Smooth muscle cell (in vitro differentiated cells): ENCODE measurements around the gene ZNF692. TPM values are rescaled to one million over a fixed set of nuclear protein-coding genes. Genes with fewer than 3 reads are reported as not detected.

Source experiments
- DNase-seq: peaks from one replicate; lab custom pipeline; 2025; ENCODE audit not compliant: unreplicated experiment; lab: John Stamatoyannopoulos, UW
- H2AFZ ChIP-seq: fragments of 200-600 bp; sonication (generic); 2 replicates; pipeline ENCODE4 v1.6.0; 2016; ENCODE audit warnings: antibody characterized with exemption, low read depth, mild to moderate bottlenecking
- H3F3A ChIP-seq: fragments of 200-600 bp; sonication (generic); 2 replicates; pipeline ENCODE4 v1.6.0; 2017; ENCODE audit warnings: antibody characterized with exemption, low read depth
- H3K27ac ChIP-seq: fragments of 200-600 bp; sonication (generic); 2 replicates; pipeline ENCODE4 v1.5.1; 2016; ENCODE audit warnings: low read depth, mild to moderate bottlenecking
- H3K27me3 ChIP-seq: fragments of 200-600 bp; sonication (generic); 2 replicates; pipeline ENCODE4 v1.6.1; 2016; ENCODE audit warnings: low read depth, mild to moderate bottlenecking
- H3K36me3 ChIP-seq: fragments of 200-600 bp; sonication (generic); 2 replicates; pipeline ENCODE4 v1.5.1; 2016; ENCODE audit warnings: low read depth
- H3K4me1 ChIP-seq: fragments of 200-600 bp; sonication (generic); 2 replicates; pipeline ENCODE4 v1.5.1; 2016; ENCODE audit warnings: low read depth
- H3K4me2 ChIP-seq: fragments of 200-600 bp; sonication (generic); 2 replicates; pipeline ENCODE4 v1.6.0; 2016; ENCODE audit warnings: mild to moderate bottlenecking
- H3K4me3 ChIP-seq: fragments of 200-600 bp; sonication (generic); 2 replicates; pipeline ENCODE4 v1.5.1; 2016; ENCODE audit warnings: mild to moderate bottlenecking
- H3K79me2 ChIP-seq: fragments of 200-600 bp; sonication (generic); 2 replicates; pipeline ENCODE4 v1.6.0; 2016; ENCODE audit warnings: low read depth, mild to moderate bottlenecking
- H3K9ac ChIP-seq: fragments of 200-600 bp; sonication (generic); 2 replicates; pipeline ENCODE4 v1.6.0; 2016; ENCODE audit warnings: low read depth
- H3K9me3 ChIP-seq: fragments of 200-600 bp; sonication (generic); replicated peaks from 2 replicates; pipeline ENCODE4 v1.5.1; 2016; ENCODE audit warnings: low read depth
- H4K20me1 ChIP-seq: fragments of 200-600 bp; sonication (generic); 2 replicates; pipeline ENCODE4 v1.6.0; 2016; ENCODE audit warnings: low read depth
- CTCF ChIP-seq: fragments of 200-600 bp; sonication (generic); IDR thresholded peaks from 2 replicates; pipeline ENCODE4 v1.5.1; 2017; ENCODE audit warnings: borderline replicate concordance, mild to moderate bottlenecking, antibody characterized with exemption; ENCODE audit not compliant: insufficient read depth, poor library complexity, severe bottlenecking
- WGBS: methylation state at CpG from one replicate; pipeline ENCODE4 v1.1.7; 2016; ENCODE audit warnings: low lambda C conversion rate; 5-methylcytosine and 5-hydroxymethylcytosine counted together
- microRNA-seq: library from miRNA; unstranded; fragments of <30 nt; microRNA quantifications from one replicate; pipeline ENCODE4, GENCODE V29; 2016; ENCODE audit warnings: borderline number of aligned reads
- polyA plus RNA-seq: library from polyadenylated mRNA; unstranded; fragments of >200 nt; fragmentation: Nextera tagmentation; extraction: Ambion mirVana; gene quantifications from 2 replicates; pipeline ENCODE4 v1.2.1, GENCODE V29; 2016
- small RNA-seq: library from RNA; depleted of rRNA; stranded (forward); fragments of <200 nt; gene quantifications from one replicate; pipeline ENCODE3, GENCODE V24; 2014
- total RNA-seq: library from RNA; depleted of rRNA; stranded (reverse); fragments of >200 nt; gene quantifications from 2 replicates; pipeline ENCODE4 v1.2.3, GENCODE V29; 2014

The ZNF692 gene
- total and polyA plus RNA-seq, 2 experiments from 2014 or later, result 24.8 to 25.9 TPM

- Histone ChIP-seq H3K79me2 (no peaks in the 10 kb centered on the region), H3K36me3 (no peaks in the 10 kb centered on the region), H3K9ac (no peak overlapping the region), H3K27ac (no peak overlapping the region), H3K27me3 (no peaks in the 10 kb centered on the region), H2AFZ (no peak overlapping the region), H3K4me1 (no peaks in the 10 kb centered on the region), H3K9me3 (peaks cover 8% of the 10 kb centered on the region), H4K20me1 (no peaks in the 10 kb centered on the region), H3K4me2 (no peak overlapping the region), H3K4me3 (no peak overlapping the region), H3F3A (no peaks in the 10 kb centered on the region)
- TF ChIP-seq CTCF, result no peak
- no peak for DNase-seq
- whole genome bisulfite sequencing, result 72% methylated on average over 3 of the region's 3 CpGs
These were observed 58.4 kb downstream of the ZNF692 start for GRCh38 chr1:248800459-248800858.

Small RNA genes lying within 50 kb of the gene (microRNA-seq; reads per million reads assigned to microRNA genes)
- gene MIR3124, result 2.3 reads per million

Small RNA genes lying within 50 kb of the gene (small RNA-seq; reads per million reads assigned to genes)
- gene MIR3124, result not detected

Other genes with a start within 250 kb of the ZNF692 start
- gene OR2T11, start 224.0 kb downstream of the ZNF692 start, total RNA-seq, result not detected in 2 replicates
- not detected in 2 replicates for gene OR2T11, start 224.0 kb downstream of the ZNF692 start, polyA plus RNA-seq
- gene OR2T35, start 213.8 kb downstream of the ZNF692 start, total RNA-seq, result not detected in 2 replicates
- gene OR2T35, start 213.8 kb downstream of the ZNF692 start, polyA plus RNA-seq, result not detected in 2 replicates
- gene OR2T27, start 203.6 kb downstream of the ZNF692 start, total RNA-seq, result not detected in 2 replicates
- gene OR2T27, start 203.6 kb downstream of the ZNF692 start, polyA plus RNA-seq, result not detected in 2 replicates
- gene OR14I1, start 156.3 kb downstream of the ZNF692 start, total RNA-seq, result not detected in 2 replicates
- gene OR14I1, start 156.3 kb downstream of the ZNF692 start, polyA plus RNA-seq, result not detected in 2 replicates
- gene LYPD8, start 103.3 kb downstream of the ZNF692 start, total RNA-seq, result not detected in 2 replicates
- not detected in 2 replicates for gene LYPD8, start 103.3 kb downstream of the ZNF692 start, polyA plus RNA-seq
- 14.7 and 18.6 TPM in 2 replicates for gene SH3BP5L, start 33.2 kb downstream of the ZNF692 start, total RNA-seq
- 5.5 and 7.4 TPM in 2 replicates for gene SH3BP5L, start 33.2 kb downstream of the ZNF692 start, polyA plus RNA-seq
- gene ZNF672, start 20.9 kb downstream of the ZNF692 start, total RNA-seq, result 22.6 and 28.7 TPM in 2 replicates
- gene ZNF672, start 20.9 kb downstream of the ZNF692 start, polyA plus RNA-seq, result 20.1 and 25.8 TPM in 2 replicates
- 2.3 and 3.5 TPM in 2 replicates for gene PGBD2, start 47.1 kb upstream of the ZNF692 start, total RNA-seq
- 3.5 and 4.0 TPM in 2 replicates for gene PGBD2, start 47.1 kb upstream of the ZNF692 start, polyA plus RNA-seq